Measurements from ENCODE around the gene A2ML1.

Gene A2ML1

DNA sequence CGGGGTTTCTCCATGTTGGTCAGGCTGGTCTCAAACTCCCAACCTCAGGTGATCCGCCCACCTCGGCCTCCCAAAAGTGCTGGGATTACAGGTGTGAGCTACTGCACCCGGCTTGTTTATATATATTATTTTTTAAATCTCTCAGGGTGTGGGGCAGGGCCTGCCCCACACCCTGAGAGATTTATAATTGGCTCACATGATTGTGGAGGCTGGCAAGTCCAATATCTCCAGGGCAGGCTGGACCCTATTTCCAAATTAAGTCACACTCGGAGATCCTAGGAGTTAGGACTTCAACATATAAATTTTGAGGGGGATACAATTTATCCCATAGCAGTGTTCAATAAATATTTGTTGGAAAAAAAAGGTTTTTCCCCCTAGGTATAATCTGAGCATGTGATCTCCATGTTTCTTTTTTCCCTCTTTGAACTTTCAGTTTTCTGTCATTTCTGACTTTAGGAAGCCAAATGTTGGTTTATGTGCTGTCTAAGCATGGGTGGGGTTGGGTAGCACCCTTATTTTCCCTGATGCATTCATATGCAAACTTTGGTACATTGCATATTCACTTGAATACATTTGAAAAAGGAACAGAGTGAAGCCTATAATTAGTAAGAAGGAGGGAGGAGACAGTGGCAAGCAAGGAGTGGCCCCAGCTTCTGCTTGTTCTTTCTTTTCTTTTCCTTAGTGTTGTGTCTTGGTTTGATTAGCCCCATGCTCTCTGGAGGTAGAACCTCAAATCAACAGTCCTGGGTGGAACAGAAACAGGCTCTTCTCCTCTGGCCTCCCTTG, 8.7 kb upstream of the A2ML1 start:
- Histone ChIP-seq H2AFZ (ENCODE audit: low read depth, low read length) (0 out of 2 replicates have a peak overlapping the region, but pooled peaks have one; percentile 18), H3K36me3 (replicated peaks; ENCODE audit: low read depth, low read length) (no peaks in the 10 kb centered on the region), H4K20me1 (ENCODE audit: insufficient read depth, low read length) (no peaks in the 10 kb centered on the region), H3K4me3 (ENCODE audit: low read length) (no peak overlapping the region), H3K9ac (ENCODE audit: low read length) (no peak overlapping the region), H3K9me3 (ENCODE audit: insufficient read depth, low read length) (no peaks in the 10 kb centered on the region), H3K79me2 (ENCODE audit: low read length) (no peaks in the 10 kb centered on the region), H3K27ac (ENCODE audit: low read length) (no peak overlapping the region), H3K4me2 (ENCODE audit: low read length) (no peak overlapping the region), H3K4me1 (ENCODE audit: low read length) (peaks cover 8% of the 10 kb centered on the region), H3K27me3 (ENCODE audit: low read depth, low read length) (no peaks in the 10 kb centered on the region)
- TF ChIP-seq EZH2phosphoT487 (IDR thresholded peaks at IDR 0.05; ENCODE audit: low read depth) = no peak
- TF ChIP-seq, protein P1, sequence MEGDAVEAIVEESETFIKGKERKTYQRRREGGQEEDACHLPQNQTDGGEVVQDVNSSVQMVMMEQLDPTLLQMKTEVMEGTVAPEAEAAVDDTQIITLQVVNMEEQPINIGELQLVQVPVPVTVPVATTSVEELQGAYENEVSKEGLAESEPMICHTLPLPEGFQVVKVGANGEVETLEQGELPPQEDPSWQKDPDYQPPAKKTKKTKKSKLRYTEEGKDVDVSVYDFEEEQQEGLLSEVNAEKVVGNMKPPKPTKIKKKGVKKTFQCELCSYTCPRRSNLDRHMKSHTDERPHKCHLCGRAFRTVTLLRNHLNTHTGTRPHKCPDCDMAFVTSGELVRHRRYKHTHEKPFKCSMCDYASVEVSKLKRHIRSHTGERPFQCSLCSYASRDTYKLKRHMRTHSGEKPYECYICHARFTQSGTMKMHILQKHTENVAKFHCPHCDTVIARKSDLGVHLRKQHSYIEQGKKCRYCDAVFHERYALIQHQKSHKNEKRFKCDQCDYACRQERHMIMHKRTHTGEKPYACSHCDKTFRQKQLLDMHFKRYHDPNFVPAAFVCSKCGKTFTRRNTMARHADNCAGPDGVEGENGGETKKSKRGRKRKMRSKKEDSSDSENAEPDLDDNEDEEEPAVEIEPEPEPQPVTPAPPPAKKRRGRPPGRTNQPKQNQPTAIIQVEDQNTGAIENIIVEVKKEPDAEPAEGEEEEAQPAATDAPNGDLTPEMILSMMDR (IDR thresholded peaks at IDR 0.05; ENCODE audit: low read depth, low read length) = no peak

DNA sequence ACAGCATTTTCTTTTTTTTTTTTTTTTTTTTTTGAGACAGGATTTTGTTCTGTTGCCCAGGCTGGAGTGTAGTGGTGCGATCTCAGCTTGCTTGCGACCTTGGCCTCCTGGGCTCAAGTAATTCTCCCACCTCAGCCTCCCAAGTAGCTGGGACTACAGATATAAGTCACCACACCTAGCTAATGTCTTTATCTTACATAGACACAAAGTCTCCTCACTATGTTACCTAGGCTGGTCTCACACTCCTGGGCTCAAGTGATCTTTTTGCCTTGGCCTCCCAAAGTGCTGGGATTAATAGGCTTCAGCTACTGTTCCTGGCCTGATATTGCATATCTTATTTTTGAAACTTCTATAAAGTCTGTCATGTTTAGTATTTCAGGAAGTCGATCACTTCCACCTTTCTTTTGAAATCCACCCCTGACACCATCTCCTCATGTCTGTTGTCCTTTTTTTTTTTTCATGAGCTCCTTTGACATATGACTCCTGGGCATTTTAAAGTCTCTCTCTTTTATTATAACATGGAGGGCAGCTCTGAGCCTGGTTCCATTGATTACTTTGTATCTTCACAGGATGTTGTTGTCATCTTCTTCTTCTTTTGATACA, 5.9 kb upstream of the A2ML1 start:
- H3K27me3 ChIP-seq (ENCODE audit: low read depth, low read length) = no peaks in the 10 kb centered on the region
- H3K79me2 ChIP-seq (ENCODE audit: low read length) = no peaks in the 10 kb centered on the region
- TF ChIP-seq, protein P1 (IDR thresholded peaks at IDR 0.05; ENCODE audit: low read depth, low read length) = no peak
- no peak for TF ChIP-seq EZH2phosphoT487 (IDR thresholded peaks at IDR 0.05; ENCODE audit: low read depth)
- no peaks in the 10 kb centered on the region for H4K20me1 ChIP-seq (ENCODE audit: insufficient read depth, low read length)
- no peak overlapping the region for H3K4me3 ChIP-seq (ENCODE audit: low read length)
- no peaks in the 10 kb centered on the region for H3K9me3 ChIP-seq (ENCODE audit: insufficient read depth, low read length)
- no peak overlapping the region for H3K4me2 ChIP-seq (ENCODE audit: low read length)
- no peak overlapping the region for H3K9ac ChIP-seq (ENCODE audit: low read length)
- H2AFZ ChIP-seq (ENCODE audit: low read depth, low read length) = no peak overlapping the region
- no peak overlapping the region for H3K27ac ChIP-seq (ENCODE audit: low read length)
- H3K36me3 ChIP-seq (replicated peaks; ENCODE audit: low read depth, low read length) = no peaks in the 10 kb centered on the region
- peaks cover 8% of the 10 kb centered on the region for H3K4me1 ChIP-seq (ENCODE audit: low read length)

DNA sequence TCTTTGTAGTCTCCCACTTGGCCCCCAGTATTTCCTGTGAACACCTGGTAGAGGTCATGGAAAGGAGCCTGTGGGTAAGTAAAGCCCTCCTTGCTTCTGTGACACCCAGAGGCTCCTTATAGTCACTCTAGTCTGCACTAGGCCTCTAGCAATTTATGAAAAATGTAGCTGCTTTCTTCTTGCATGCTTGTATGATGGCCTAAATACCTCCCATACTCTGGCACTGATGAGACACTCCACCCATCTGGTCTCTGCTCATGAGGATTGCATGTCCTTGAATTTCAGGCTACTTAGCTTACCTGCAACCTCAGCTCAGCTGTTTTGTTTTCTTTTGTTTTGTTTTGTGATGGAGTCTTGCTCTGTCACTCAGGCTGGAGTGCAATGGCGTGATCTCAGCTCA, 4.6 kb upstream of the A2ML1 start:
- TF ChIP-seq, protein P1 (IDR thresholded peaks at IDR 0.05; ENCODE audit: low read depth, low read length) = no peak
- no peak for TF ChIP-seq EZH2phosphoT487 (IDR thresholded peaks at IDR 0.05; ENCODE audit: low read depth)
- H3K4me1 ChIP-seq (ENCODE audit: low read length) = peaks cover 13% of the 10 kb centered on the region

DNA sequence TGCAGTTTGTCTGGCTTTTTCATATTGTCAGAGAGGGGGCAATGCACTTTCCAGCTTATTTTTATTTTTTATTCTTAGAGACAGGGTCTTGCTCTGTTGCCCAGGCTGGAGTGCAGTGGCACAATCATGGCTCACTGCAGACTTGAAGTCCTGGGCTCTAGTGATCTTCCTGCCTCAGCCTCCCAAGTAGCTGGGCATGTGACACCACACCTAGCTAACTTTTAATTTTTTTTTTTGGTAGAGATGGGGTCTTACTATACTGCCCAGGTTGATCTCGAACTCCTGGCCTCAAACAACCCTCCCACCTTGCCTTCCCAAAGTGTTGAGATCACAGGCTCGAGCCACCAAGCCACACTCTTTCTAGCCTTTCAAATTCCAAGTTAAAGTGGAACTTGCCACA, 3.9 kb upstream of the A2ML1 start:
- no peak overlapping the region for H2AFZ ChIP-seq (ENCODE audit: low read depth, low read length)
- no peak for TF ChIP-seq EZH2phosphoT487 (IDR thresholded peaks at IDR 0.05; ENCODE audit: low read depth)
- TF ChIP-seq, protein P1 (IDR thresholded peaks at IDR 0.05; ENCODE audit: low read depth, low read length) = no peak
- H3K79me2 ChIP-seq (ENCODE audit: low read length) = no peaks in the 10 kb centered on the region
- no peaks in the 10 kb centered on the region for H3K36me3 ChIP-seq (replicated peaks; ENCODE audit: low read depth, low read length)
- H3K4me3 ChIP-seq (ENCODE audit: low read length) = no peak overlapping the region
- no peaks in the 10 kb centered on the region for H3K27me3 ChIP-seq (ENCODE audit: low read depth, low read length)
- no peaks in the 10 kb centered on the region for H3K9me3 ChIP-seq (ENCODE audit: insufficient read depth, low read length)
- no peak overlapping the region for H3K4me2 ChIP-seq (ENCODE audit: low read length)
- no peak overlapping the region for H3K9ac ChIP-seq (ENCODE audit: low read length)
- H3K27ac ChIP-seq (ENCODE audit: low read length) = no peak overlapping the region
- no peaks in the 10 kb centered on the region for H4K20me1 ChIP-seq (ENCODE audit: insufficient read depth, low read length)
- H3K4me1 ChIP-seq (ENCODE audit: low read length) = peaks cover 19% of the 10 kb centered on the region

More for the DNA sequence above, 4.6 kb upstream of the A2ML1 start:
- Histone ChIP-seq H3K27me3 (ENCODE audit: low read depth, low read length) (no peaks in the 10 kb centered on the region), H3K4me3 (ENCODE audit: low read length) (no peak overlapping the region), H3K36me3 (replicated peaks; ENCODE audit: low read depth, low read length) (no peaks in the 10 kb centered on the region), H3K79me2 (ENCODE audit: low read length) (no peaks in the 10 kb centered on the region), H2AFZ (ENCODE audit: low read depth, low read length) (no peak overlapping the region), H3K9me3 (ENCODE audit: insufficient read depth, low read length) (no peaks in the 10 kb centered on the region), H3K4me2 (ENCODE audit: low read length) (no peak overlapping the region), H4K20me1 (ENCODE audit: insufficient read depth, low read length) (no peaks in the 10 kb centered on the region), H3K9ac (ENCODE audit: low read length) (no peak overlapping the region), H3K27ac (ENCODE audit: low read length) (no peak overlapping the region)
